GM21825 (cell line): ENCODE measurements around the gene MYO1F.
A peak's percentile ranks its signal among the peaks of the same experiment; 100 is the strongest.
"Not testable (repeated sequence)": the region's sequence is repeated elsewhere in the genome, so short reads cannot be mapped to it uniquely, and the experiment has no call there.

Source experiments
- ATAC-seq: cut with Tn5 transposase; IDR thresholded peaks from one replicate; pipeline ENCODE4 v1.9.1; 2021; ENCODE audit warnings: mild to moderate bottlenecking, moderate library complexity; ENCODE audit not compliant: unreplicated experiment

MYO1F gene

GRCh38 chr19:8600816-8601215 lies 23.6 kb upstream of the MYO1F start:
- no peak for ATAC-seq

GRCh38 chr19:8600064-8600463 lies 22.8 kb upstream of the MYO1F start:
- ATAC-seq, result no peak

GRCh38 chr19:8596168-8596567 lies 18.9 kb upstream of the MYO1F start:
- ATAC-seq, result no peak

- ATAC-seq, result no peak
These were observed 18.4 kb upstream of the MYO1F start for GRCh38 chr19:8595651-8596050.

- no peak for ATAC-seq
These were observed 16.7 kb upstream of the MYO1F start for GRCh38 chr19:8593931-8594330.

GRCh38 chr19:8592231-8593009 lies 15.2 kb upstream of the MYO1F start:
- ATAC-seq, result no peak

- no peak for ATAC-seq
These were observed 12.0 kb upstream of the MYO1F start for GRCh38 chr19:8589177-8589714.

- ATAC-seq, result no peak
These were observed 8.9 kb upstream of the MYO1F start for GRCh38 chr19:8585894-8586750.

- ATAC-seq, result no peak
These were observed 8.0 kb upstream of the MYO1F start for GRCh38 chr19:8584965-8585893.

GRCh38 chr19:8580710-8581281 lies 3.6 kb upstream of the MYO1F start:
- no peak for ATAC-seq

GRCh38 chr19:8578642-8579265 lies 1.5 kb upstream of the MYO1F start:
- ATAC-seq, result no peak

GRCh38 chr19:8577741-8578140 lies 499 bp upstream of the MYO1F start:
- ATAC-seq, result no peak

GRCh38 chr19:8576273-8576993 lies 809 bp downstream of the MYO1F start:
- no peak for ATAC-seq

- no peak for ATAC-seq
These were observed 1.7 kb downstream of the MYO1F start for GRCh38 chr19:8575467-8575997.

GRCh38 chr19:8574619-8574922 lies 2.7 kb downstream of the MYO1F start:
- not testable (repeated sequence) for ATAC-seq

GRCh38 chr19:8573316-8573715 lies 3.9 kb downstream of the MYO1F start:
- ATAC-seq, result no peak

- ATAC-seq, result no peak
These were observed 6.2 kb downstream of the MYO1F start for GRCh38 chr19:8571006-8571411.

- ATAC-seq, result peak; percentile 51
These were observed 8.0 kb downstream of the MYO1F start for GRCh38 chr19:8569066-8569771.
